ENCODE measurements around the gene POLDIP2.
"Not testable (repeated sequence)": the region's sequence is repeated elsewhere in the genome, so short reads cannot be mapped to it uniquely, and the experiment has no call there.

The POLDIP2 gene

DNA sequence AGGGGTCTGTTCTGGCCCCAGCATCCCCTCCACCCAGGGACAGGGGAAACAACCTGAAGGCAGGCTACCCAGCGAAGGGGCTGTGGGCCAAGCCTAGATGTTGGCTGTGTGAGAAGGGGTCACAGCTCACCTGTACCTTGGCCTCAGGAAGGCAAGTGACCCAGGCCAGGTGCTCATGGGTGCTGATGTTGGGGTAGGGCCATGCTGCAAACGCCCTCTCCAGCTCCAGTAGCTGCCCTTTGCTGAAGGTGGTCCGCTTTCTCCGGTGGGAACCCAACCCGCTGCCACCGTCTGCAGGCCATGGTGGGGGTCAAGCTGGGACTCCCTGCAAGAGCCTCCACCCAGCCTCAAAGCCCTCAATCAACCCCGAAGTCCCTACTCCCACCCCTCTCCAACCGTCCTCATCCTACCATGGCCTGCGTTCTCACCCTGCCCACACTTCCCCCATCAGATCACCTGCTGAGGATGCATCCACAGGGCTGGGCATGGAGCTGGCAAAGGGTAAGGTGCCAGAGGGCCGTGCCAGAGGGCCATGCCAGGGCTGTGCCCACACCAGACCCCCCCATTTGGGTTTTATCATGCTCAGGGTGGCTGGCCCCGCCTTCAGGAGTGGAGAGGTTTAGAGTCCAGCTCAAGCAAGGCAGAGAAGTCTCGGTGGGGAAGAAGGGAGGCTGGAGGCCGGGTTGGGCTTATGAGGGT, 7.5 kb upstream of the POLDIP2 start, which contains the start of gene SEBOX:
Gene SEBOX (minus strand): TSS at position 535 of the 699 bp plus-strand sequence. CDS start 48 bp downstream, at position 487.
- DNase-seq, result no peak

GRCh38 chr17:28363776-28364650, 6.7 kb upstream of the POLDIP2 start:
- no peak for DNase-seq

GRCh38 chr17:28363186-28363585, 5.9 kb upstream of the POLDIP2 start:
- no peak for DNase-seq

DNA sequence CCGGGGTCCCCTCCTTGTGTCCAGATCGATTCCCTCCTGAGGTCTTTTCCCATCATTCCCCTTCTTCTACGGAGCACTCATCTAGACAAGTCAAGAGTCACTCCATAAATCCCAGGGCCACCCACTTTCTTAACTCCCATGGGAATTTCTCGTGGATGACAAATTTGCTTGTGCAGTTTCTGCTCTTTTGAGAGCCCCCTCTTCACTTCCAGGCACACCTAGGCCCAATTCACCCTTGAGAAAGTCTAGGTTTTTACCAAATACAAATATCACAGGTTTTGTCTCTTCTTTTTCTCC, 522 bp upstream of the POLDIP2 start:
- DNase-seq, result no peak

GRCh38 chr17:28350271-28350670, 7.1 kb downstream of the POLDIP2 start:
- DNase-seq, result no peak

- DNase-seq, result no peak
Measured at GRCh38 chr17:28348979-28349378, 8.3 kb downstream of the POLDIP2 start.

DNA sequence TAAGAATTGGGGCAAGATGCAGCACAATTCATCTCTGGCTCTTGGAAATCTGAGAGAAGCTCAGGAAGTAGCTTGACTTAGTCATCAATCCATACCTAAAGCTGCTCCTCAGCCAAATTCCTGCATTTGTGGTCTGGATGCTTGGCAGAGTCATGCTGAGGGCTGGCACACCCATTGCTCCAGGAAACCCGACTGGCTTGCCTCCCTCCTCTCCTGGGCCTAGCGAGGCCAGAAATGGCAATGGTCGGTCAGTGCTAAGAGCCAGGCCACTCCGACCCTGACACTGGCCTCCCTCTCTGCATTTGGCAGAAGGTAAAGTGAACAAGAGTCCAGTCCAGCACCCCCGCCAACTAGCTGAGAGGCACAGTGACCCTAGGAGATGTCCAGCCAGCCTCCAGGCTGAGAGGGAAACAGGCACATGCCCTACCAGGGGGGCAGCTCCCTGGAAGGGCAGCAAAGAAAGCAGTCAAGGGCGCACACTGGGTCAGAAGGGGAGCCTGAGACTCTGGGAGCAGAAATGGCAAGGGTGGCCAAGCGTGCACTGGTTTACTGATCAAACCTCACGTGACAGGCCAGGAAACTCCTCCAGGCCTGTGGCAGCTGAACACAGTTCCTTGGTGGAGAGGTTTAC, 10.0 kb downstream of the POLDIP2 start:
- no peak for DNase-seq

GRCh38 chr17:28346746-28347246, 10.5 kb downstream of the POLDIP2 start:
- DNase-seq, result no peak

DNA sequence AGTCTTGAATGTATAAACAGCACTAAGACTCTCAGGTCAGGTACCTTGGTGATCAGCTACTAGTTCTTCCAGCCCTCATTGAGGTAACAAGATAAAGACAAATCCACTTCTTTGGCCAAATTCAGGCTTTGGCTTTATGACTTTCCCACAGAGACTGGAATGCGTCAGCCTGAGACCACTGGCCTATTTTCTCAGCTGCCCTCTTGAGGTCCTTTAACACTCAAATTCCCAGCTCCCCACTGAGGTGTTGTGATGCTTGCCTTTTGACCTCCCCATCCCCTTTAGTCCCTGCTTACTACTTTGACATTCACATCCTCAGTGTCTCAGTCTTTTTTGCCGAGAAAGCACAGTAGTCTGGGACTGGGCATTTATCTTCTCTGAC, 11.1 kb downstream of the POLDIP2 start:
- DNase-seq, result no peak

DNA sequence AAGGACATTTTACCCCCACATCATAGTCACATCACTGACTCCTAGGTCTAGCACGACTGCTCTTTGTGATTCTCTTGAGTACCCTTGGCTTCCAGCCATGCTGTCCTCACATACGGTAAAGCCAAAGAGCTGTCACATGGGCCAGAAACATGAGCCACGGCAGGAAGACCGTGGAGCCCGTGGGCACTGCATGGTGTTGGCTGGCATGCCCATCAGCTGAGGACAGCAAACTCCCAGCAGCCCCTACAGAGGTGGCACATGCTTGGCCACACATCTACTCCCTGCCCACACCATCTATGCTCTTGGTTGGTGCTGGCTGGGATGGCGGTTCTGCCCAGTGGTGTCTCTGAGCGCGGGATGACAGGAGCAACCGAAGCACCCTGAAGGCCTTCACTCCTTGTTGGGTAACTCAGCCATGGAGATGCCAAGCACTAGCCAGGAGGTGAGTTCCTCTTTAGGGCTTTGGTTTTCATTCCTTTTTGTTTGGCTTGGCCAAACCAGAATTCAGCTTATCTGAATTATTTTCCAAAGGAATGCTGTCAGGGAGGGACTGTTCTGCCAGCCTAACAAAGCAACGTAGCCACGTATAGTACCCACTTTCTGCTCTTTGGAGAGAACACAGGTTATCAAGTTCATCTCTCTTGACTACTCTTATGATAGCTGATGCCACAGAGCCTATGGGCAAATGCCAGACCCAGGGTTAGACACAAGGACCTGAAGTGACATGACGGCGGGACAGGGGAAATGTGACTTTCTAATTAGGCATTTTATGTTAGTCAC, 11.7 kb downstream of the POLDIP2 start:
- no peak for DNase-seq

GRCh38 chr17:28344435-28344901, 12.9 kb downstream of the POLDIP2 start:
- no peak for DNase-seq

DNA sequence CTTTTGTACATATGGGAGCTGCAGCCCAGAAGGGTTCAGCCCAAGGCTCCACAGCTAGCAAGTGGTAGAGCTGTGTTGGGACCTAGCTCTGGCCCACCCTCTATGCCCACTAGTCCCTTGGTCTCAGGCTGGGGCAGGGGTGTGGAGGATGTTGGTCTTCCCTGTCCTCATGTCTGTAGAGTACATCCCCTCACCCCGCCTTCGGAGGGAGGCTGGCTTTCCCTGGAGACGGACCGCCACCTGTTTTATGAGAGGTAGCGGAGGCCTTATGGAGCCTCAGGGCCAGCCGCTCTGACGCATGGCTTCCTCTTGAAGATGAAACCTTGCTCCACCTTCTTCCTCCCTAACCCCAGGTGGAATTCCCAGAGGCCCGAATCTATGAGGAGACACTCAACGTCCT, 13.3 kb downstream of the POLDIP2 start:
- no peak for DNase-seq

DNA sequence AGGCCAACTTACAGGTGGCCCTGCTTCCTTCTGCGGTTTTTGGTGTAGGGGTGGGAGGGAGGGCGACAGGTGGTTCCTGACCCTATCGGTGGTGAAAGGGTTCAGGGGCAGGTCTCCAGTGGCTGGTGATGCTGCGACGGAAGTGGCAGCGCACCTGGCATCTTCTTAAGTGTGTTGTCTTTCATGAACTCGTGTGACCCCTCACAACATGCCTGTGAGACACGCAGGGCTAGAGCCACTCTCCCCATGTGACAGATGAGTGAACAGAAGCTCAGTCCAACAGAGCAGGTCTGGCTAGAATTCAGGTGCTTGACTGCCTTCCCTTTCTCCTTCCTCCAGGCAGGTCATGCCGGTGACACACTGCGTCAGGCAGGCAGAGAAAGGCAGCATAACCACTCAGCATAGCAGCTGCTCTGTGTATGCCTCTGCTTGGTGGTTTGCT, 13.8 kb downstream of the POLDIP2 start:
- DNase-seq, result no peak

- DNase-seq, result no peak
Measured at GRCh38 chr17:28342313-28342712, 15.0 kb downstream of the POLDIP2 start.

- no peak for DNase-seq
Measured at GRCh38 chr17:28341516-28341915, 15.8 kb downstream of the POLDIP2 start.

- no peak for DNase-seq
Measured at GRCh38 chr17:28340374-28340773, 17.0 kb downstream of the POLDIP2 start.

DNA sequence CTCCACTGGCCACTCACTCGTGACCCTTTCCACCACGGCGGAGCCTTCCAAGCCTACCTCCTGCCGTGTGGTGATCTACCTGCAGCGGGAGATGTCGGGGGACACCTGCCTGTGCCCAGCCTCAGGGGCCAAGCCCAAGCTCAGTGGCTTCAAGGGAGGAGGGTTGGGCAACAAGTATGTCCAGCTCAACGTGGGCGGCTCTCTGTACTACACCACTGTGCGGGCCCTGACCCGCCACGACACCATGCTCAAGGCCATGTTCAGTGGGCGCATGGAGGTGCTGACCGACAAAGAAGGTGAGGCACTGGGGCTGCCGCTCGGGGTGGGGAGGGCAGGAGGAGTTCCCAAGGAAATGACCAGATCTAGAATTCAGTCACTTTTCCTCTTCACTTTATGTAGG, 17.9 kb downstream of the POLDIP2 start:
- no peak for DNase-seq

DNA sequence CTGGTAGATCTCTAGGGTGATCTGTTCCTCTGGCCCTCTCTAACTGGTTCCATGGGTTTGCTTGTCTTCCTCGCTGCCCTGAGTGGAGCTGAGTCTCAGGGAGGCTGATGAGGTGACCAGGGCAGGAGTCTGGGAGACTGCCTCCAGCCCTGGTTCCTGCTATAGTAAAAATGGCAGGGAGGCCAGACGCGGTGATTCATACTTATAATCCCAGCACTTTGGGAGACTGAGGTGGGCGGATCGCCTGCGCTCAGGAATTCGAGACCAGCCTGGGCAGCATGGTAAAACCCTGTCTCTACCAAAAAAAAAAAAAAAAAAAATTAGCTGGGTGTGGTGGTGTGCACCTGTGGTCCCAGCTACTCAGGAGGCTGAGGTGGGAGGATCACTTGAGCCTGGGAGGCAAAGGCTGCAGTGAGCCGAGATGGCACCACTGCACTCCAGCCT, 18.5 kb downstream of the POLDIP2 start:
- not testable (repeated sequence) for DNase-seq

DNA sequence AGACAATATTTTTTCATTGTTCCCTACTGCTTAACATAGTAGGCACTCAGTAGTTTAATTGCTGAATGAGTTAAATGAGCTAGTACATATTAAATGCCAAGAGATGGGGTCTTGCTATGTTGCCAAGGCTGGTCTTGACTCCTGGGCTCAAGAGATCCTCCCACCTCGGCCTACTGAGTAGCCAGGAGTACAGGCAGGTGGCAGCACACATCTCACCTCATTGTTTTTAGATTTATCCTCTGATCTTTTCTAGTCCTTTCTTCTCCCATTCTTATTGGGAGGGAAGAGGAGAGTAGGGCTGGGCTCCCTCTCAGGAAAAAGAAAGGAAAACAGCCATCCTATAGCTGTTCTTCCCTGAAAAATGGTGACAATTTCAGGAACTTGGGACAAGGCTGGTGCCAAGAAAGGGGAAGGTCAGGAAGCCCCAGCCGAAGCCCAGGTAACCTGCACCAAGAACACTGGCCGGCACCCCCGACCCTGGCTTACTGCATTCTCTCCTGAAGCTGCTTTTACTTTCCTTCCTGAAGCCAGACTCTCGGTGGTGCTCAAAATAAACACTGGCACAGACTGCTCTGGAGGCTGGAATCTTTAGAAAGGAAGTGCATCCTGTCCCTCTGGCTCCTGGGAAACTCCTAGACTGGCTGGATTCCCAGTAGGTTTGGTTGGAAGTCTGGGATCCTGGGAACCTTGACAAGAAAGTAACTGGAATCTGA, 19.1 kb downstream of the POLDIP2 start:
- DNase-seq, result no peak

DNA sequence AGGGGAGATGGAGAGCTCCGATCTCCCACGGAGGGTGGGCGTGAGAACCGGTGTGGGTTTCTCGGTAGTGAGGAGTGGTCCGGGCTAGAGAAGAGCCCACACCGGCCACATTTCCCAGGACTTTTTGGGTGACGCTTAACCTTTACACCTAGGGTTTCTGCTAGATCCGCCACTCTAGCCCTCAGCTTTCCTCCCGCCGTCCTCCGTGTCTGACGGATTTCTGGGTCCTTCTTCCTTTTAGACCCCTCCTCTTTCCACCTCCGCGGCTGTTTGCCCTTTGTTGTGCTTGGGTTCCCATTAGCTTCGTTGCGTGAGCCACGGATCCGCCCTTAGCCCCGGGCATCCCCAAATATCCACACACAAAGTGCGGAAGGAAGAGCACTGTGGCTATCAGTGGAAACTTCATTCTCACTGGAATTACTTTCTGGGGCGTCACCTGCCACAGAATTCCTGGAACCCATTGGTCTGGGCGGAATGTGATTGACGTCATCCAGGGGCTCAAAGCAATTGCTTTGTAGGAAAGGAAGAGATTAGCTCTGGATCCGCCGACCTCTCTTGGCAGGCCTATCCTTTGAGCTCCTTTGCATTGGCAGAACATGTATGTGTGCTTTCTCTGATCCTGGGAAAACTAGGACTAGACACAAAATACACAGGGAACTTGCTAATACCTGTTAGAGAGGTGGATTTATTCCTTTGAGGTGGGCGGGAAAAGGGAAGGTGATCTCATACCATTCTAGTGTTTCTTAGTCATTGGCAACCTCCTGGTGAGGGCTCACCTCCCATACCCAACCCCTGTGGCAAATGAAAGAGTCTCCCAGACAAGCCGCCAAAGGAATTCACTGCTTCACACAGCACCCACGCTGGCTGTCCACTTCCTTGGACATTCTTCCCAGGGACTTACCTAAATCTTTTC, 21.1 kb downstream of the POLDIP2 start:
- DNase-seq, result peak; percentile 66
